Omental fat pad (tissue), 4 donors: ENCODE measurements around the gene AGAP1. TPM values are rescaled to one million over a fixed set of nuclear protein-coding genes. Genes with fewer than 3 reads are reported as not detected.
"Not testable (repeated sequence)": the region's sequence is repeated elsewhere in the genome, so short reads cannot be mapped to it uniquely, and the experiment has no call there.

Experiments used
- ATAC-seq: fragments of 150-250 bp; one replicate; pipeline ENCODE4 v1.9.1; 2016; ENCODE audit warnings: mild to moderate bottlenecking, moderate library complexity; ENCODE audit not compliant: low FRiP score
- DNase-seq: peaks from one replicate; pipeline ENCODE4 v3.0.0-alpha.2; 2019; ENCODE audit warnings: low spot score
- total RNA-seq, 4 donors: library from RNA; depleted of rRNA; stranded (reverse); fragments of >200 nt; gene quantifications; one replicate each; pipeline ENCODE4 v1.1.0, GENCODE V29; 2016
- TF ChIP-seq, protein P1 (sequence below), 3 donors: fragments of 450-650 bp; IDR thresholded peaks; one replicate each; pipeline ENCODE4 v1.5.1; 2016 to 2017; ENCODE audit warnings: antibody characterized with exemption in 3 of 3, mild to moderate bottlenecking in 3 of 3, moderate library complexity in 2 of 3

AGAP1 gene
- total RNA-seq, 4 donors from 2014 or later: 15.5 to 24.3 (median 16.2) TPM

DNA sequence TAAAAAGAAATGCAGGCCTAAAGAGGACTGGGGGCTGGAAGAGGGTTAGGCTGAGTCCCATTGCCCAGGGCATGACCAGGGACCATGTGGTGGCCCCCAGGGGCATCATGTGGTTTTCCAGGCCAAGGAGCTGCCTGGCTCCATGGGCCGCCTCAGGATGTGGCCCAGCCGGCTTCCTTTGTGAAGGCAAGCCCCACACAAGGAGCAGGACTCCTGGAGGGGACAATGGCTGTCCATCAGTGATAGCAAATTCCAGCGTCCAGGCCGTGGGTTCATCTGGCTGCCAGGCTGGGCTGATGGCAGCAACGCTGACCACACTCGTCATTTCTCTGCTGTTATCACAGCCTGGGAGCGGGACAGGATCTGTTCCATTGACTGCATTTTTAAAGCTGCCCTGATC, 591.8 kb downstream of the AGAP1 start:
- ATAC-seq (no peak), DNase-seq (no peak)
- TF ChIP-seq, protein P1, sequence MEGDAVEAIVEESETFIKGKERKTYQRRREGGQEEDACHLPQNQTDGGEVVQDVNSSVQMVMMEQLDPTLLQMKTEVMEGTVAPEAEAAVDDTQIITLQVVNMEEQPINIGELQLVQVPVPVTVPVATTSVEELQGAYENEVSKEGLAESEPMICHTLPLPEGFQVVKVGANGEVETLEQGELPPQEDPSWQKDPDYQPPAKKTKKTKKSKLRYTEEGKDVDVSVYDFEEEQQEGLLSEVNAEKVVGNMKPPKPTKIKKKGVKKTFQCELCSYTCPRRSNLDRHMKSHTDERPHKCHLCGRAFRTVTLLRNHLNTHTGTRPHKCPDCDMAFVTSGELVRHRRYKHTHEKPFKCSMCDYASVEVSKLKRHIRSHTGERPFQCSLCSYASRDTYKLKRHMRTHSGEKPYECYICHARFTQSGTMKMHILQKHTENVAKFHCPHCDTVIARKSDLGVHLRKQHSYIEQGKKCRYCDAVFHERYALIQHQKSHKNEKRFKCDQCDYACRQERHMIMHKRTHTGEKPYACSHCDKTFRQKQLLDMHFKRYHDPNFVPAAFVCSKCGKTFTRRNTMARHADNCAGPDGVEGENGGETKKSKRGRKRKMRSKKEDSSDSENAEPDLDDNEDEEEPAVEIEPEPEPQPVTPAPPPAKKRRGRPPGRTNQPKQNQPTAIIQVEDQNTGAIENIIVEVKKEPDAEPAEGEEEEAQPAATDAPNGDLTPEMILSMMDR (IDR thresholded peaks at IDR 0.05): no peak

- no peak for DNase-seq
- TF ChIP-seq, protein P1 (IDR thresholded peaks at IDR 0.05): no peak
- ATAC-seq: no peak
These were observed 592.6 kb downstream of the AGAP1 start for GRCh38 chr2:236086403-236086970.

DNA sequence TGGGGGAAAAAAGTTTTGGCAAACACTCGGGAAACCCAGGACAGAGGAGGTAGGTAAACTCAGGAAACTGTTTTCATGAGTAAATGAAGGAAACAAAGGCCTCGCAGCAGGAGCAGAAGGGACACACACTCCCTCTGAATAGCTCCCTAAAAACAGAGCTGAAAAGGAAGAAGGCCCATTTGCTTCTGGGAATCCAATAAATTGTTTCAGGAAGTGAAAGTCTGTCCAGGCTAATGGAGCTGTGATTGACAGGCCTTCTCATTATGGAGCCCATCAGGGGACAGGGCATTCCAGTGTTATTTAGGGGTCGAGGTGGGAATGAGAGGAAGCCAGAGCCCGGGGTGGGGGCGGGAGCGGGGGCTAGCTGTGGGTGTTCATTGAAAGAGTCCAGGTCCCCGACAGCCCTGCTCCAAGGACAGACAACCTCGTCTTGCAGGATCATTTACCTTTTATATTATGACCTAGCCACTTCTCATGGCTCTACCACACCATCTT, 593.2 kb downstream of the AGAP1 start:
- ATAC-seq: no peak
- no peak for DNase-seq
- TF ChIP-seq, protein P1 (IDR thresholded peaks at IDR 0.05): no peak

GRCh38 chr2:236088368-236089057, 594.7 kb downstream of the AGAP1 start:
- DNase-seq (no peak), ATAC-seq (no peak)
- TF ChIP-seq, protein P1 (IDR thresholded peaks at IDR 0.05): no peak

GRCh38 chr2:236089271-236090026, 595.6 kb downstream of the AGAP1 start:
- TF ChIP-seq, protein P1 (IDR thresholded peaks at IDR 0.05): no peak
- DNase-seq (no peak), ATAC-seq (no peak)

GRCh38 chr2:236090027-236090382, 596.2 kb downstream of the AGAP1 start:
- DNase-seq (no peak), ATAC-seq (no peak)
- TF ChIP-seq, protein P1 (IDR thresholded peaks at IDR 0.05): no peak

DNA sequence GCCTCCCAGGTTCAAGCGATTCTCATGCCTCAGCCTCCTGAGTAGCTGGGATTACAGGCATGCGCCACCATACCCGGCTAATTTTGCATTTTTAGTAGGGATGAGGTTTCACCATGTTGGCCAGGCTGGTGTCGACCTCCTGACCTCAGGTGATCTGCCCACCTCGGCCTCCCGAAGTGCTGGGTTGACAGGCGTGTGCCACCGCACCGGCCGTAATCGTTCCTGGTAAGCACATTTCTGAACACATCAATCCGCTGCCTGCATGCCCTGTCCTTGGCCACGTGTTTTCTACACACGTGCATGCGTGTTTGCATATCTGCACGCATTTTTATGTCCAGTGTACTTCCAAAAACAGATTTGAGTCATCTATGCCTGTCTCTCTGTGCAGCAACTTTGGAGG, 597.0 kb downstream of the AGAP1 start:
- DNase-seq, ATAC-seq: not testable (repeated sequence)
